SU-DHL-6 (cell line): ENCODE results near the gene CDPF1.

Experiments
- H2AFZ ChIP-seq: fragments of 200-600 bp; sonication (generic); 2 replicates; pipeline ENCODE4 v1.6.1; 2014; ENCODE audit warnings: low read depth, mild to moderate bottlenecking, moderate library complexity, mixed read lengths, antibody characterized with exemption, low read length; ENCODE audit not compliant: severe bottlenecking
- H3F3A ChIP-seq: fragments of 200-600 bp; shearing (Covaris generic); 2 replicates; pipeline ENCODE4 v1.6.0; 2016; ENCODE audit warnings: antibody characterized with exemption, mild to moderate bottlenecking; ENCODE audit not compliant: insufficient read depth
- H3K27ac ChIP-seq: fragments of 200-600 bp; sonication (generic); 2 replicates; pipeline ENCODE4 v1.5.1; 2016; ENCODE audit warnings: low read depth, mild to moderate bottlenecking, low read length, moderate library complexity, mixed read lengths
- H3K27me3 ChIP-seq: fragments of 200-600 bp; sonication (generic), shearing (Covaris generic); 2 replicates; pipeline ENCODE4 v1.6.0; 2014; ENCODE audit warnings: mild to moderate bottlenecking, low read length
- H3K36me3 ChIP-seq: fragments of 200-600 bp; sonication (generic); 2 replicates; pipeline ENCODE4 v1.6.1; 2014; ENCODE audit warnings: mild to moderate bottlenecking, low read length, mixed read lengths
- H3K4me2 ChIP-seq: fragments of 300-600, 200-600 bp; shearing (Covaris generic), sonication (generic); 2 replicates; pipeline ENCODE4 v1.6.0; 2014; ENCODE audit warnings: low read length, low read depth, mild to moderate bottlenecking; ENCODE audit not compliant: poor library complexity, severe bottlenecking
- H3K4me3 ChIP-seq: fragments of 200-600 bp; sonication (generic); 2 replicates; pipeline ENCODE4 v1.5.1; 2014; ENCODE audit warnings: antibody characterized with exemption, low read length, mild to moderate bottlenecking, mixed read lengths; ENCODE audit not compliant: insufficient read depth, poor library complexity, severe bottlenecking
- H3K79me2 ChIP-seq: fragments of 200-600 bp; sonication (generic); 2 replicates; pipeline ENCODE4 v1.6.1; 2014; ENCODE audit warnings: mild to moderate bottlenecking, low read length, moderate library complexity; ENCODE audit not compliant: insufficient read depth
- H3K9ac ChIP-seq: fragments of 200-600 bp; sonication (generic); 2 replicates; pipeline ENCODE4 v1.7.0; 2014; ENCODE audit warnings: mild to moderate bottlenecking, low read length
- H3K9me2 ChIP-seq: fragments of 200-600 bp; sonication (generic); replicated peaks from 2 replicates; pipeline ENCODE4 v1.6.1; 2014; ENCODE audit warnings: low read length; ENCODE audit not compliant: insufficient read depth
- H3K9me3 ChIP-seq: fragments of 200-600 bp; sonication (generic); 2 replicates; pipeline ENCODE4 v1.6.1; 2014; ENCODE audit warnings: low read length, mixed read lengths; ENCODE audit not compliant: insufficient read depth
- H4K20me1 ChIP-seq: fragments of 200-600 bp; sonication (generic); 2 replicates; pipeline ENCODE4 v1.6.1; 2014; ENCODE audit warnings: low read depth, mild to moderate bottlenecking, antibody characterized with exemption, low read length, moderate library complexity, mixed read lengths
- EZH2phosphoT487 ChIP-seq: fragments of 200-600 bp; sonication (generic), shearing (Covaris generic); conservative IDR thresholded peaks from 2 replicates; pipeline ENCODE4 v1.6.1; 2018; ENCODE audit warnings: mild to moderate bottlenecking, antibody characterized with exemption, low read length, moderate library complexity, mixed read lengths
- TF ChIP-seq, protein P1 (sequence below): fragments of 200-600 bp; sonication (generic); IDR thresholded peaks from one replicate; pipeline ENCODE4 v1.5.1; 2017; ENCODE audit warnings: antibody characterized with exemption, mild to moderate bottlenecking, low read length, moderate library complexity; ENCODE audit not compliant: insufficient read depth, poor library complexity, severe bottlenecking

The CDPF1 gene

DNA sequence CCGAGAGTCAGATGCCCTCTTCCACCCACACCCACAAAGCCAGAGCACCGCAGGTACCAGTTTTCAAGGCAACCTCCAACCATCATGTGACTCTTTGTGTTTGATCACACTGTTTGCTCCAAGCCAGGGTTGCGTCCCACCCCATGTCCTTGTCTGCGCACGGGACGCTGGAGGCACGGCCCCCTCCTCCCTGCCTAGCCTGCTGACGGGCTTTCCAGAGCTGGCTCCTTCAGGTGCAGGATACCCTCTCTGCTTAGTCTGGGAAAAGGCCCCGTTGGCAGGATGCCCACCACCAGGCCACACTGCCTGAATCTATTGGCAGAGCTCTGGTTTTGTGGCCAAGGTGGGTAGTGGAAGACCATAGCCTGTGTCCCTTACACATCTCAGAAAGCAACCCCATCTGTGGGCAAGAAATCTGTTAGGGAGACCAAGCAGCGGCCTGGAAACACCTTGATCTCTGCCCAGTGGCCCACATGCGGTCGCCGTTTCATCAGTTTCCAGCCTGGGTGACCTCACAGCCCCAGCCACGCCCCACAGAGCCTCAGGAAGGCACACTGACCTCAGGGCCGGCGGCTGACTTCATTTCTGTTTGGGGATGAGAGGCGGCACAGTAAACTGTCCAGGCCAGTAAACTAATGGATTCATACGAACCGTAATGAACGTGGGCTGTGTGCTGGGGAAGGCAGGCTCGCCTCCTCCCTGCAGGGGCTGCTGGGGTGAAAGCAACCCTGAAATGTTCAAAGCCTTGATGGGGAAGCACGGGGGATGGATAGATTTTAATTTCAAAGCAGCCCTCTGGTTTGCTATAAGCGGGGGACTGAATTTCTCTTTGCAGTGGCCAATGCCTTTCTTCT, 25.8 kb downstream of the CDPF1 start:
- H3K79me2 ChIP-seq: no peaks in the 10 kb centered on the region
- H3K9me2 ChIP-seq: no peaks in the 10 kb centered on the region
- H3K27ac ChIP-seq: no peak overlapping the region
- no peak for TF ChIP-seq EZH2phosphoT487
- TF ChIP-seq, protein P1, sequence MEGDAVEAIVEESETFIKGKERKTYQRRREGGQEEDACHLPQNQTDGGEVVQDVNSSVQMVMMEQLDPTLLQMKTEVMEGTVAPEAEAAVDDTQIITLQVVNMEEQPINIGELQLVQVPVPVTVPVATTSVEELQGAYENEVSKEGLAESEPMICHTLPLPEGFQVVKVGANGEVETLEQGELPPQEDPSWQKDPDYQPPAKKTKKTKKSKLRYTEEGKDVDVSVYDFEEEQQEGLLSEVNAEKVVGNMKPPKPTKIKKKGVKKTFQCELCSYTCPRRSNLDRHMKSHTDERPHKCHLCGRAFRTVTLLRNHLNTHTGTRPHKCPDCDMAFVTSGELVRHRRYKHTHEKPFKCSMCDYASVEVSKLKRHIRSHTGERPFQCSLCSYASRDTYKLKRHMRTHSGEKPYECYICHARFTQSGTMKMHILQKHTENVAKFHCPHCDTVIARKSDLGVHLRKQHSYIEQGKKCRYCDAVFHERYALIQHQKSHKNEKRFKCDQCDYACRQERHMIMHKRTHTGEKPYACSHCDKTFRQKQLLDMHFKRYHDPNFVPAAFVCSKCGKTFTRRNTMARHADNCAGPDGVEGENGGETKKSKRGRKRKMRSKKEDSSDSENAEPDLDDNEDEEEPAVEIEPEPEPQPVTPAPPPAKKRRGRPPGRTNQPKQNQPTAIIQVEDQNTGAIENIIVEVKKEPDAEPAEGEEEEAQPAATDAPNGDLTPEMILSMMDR: no peak
- H4K20me1 ChIP-seq: no peaks in the 10 kb centered on the region
- H3K36me3 ChIP-seq: no peaks in the 10 kb centered on the region
- H2AFZ ChIP-seq: no peak overlapping the region
- H3K9ac ChIP-seq: no peak overlapping the region
- H3K9me3 ChIP-seq: no peaks in the 10 kb centered on the region
- no peak overlapping the region for H3K4me2 ChIP-seq
- no peaks in the 10 kb centered on the region for H3F3A ChIP-seq
- no peak overlapping the region for H3K4me3 ChIP-seq
- no peaks in the 10 kb centered on the region for H3K27me3 ChIP-seq

DNA sequence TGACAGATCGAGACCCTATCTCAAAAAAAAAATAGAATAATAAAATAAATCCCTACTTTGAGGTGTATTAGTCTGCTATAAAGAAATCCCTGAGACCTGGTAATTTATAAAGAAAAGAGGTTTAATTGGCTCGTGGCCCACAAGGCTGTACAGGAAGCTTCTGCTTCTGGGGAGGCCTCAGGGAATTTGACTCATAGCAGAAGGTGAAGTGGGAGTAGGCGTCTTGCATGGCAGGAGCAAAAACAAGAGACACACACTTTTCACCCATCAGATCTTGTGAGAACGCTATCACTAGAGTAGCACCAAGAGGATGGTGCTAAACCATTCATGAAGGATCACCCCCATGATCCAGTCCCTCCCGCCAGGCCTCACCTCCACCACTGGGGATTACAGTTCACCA, 29.2 kb downstream of the CDPF1 start:
- Histone ChIP-seq H3K27me3 (no peaks in the 10 kb centered on the region), H3K79me2 (no peaks in the 10 kb centered on the region), H3K9ac (no peak overlapping the region), H3K27ac (no peak overlapping the region), H2AFZ (no peak overlapping the region), H4K20me1 (no peaks in the 10 kb centered on the region), H3K4me3 (no peak overlapping the region), H3K36me3 (no peaks in the 10 kb centered on the region), H3K4me2 (no peak overlapping the region), H3K9me2 (no peaks in the 10 kb centered on the region), H3K9me3 (no peaks in the 10 kb centered on the region), H3F3A (no peaks in the 10 kb centered on the region)
- no peak for TF ChIP-seq EZH2phosphoT487
- TF ChIP-seq, protein P1: no peak

DNA sequence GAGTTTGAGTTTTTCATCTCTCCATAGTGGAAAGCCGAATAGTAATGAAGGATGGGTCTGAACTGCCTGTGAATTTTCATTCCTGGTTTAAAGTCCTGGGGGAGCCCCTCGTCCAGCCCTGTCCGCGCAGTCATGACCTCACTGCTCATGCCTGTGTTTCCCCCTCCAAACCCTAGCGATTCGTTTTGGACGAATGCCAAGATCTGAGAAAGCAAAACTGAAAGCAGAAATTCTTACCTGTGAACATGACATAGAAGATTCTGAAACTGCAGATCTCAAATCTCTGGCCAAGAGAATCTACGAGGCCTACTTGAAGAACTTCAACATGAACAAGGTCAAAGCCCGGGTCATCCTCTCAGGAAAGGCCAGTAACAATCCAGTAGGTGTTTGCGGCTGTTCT, 30.5 kb downstream of the CDPF1 start:
- no peak overlapping the region for H3K4me3 ChIP-seq
- no peaks in the 10 kb centered on the region for H3K9me2 ChIP-seq
- no peak overlapping the region for H3K27ac ChIP-seq
- H3K27me3 ChIP-seq: no peaks in the 10 kb centered on the region
- H3K9ac ChIP-seq: no peak overlapping the region
- no peaks in the 10 kb centered on the region for H4K20me1 ChIP-seq
- no peaks in the 10 kb centered on the region for H3K79me2 ChIP-seq
- H2AFZ ChIP-seq: no peak overlapping the region
- no peaks in the 10 kb centered on the region for H3K36me3 ChIP-seq
- no peaks in the 10 kb centered on the region for H3F3A ChIP-seq
- no peak for TF ChIP-seq EZH2phosphoT487
- TF ChIP-seq, protein P1: no peak
- no peak overlapping the region for H3K4me2 ChIP-seq
- H3K9me3 ChIP-seq: no peaks in the 10 kb centered on the region
